SU-DHL-6 (cell line): ENCODE data around the gene DAPK2.

Experiments used
- H2AFZ ChIP-seq: fragments of 200-600 bp; sonication (generic); 2 replicates; pipeline ENCODE4 v1.6.1; 2014; ENCODE audit warnings: low read depth, mild to moderate bottlenecking, moderate library complexity, mixed read lengths, antibody characterized with exemption, low read length; ENCODE audit not compliant: severe bottlenecking
- H3F3A ChIP-seq: fragments of 200-600 bp; shearing (Covaris generic); 2 replicates; pipeline ENCODE4 v1.6.0; 2016; ENCODE audit warnings: antibody characterized with exemption, mild to moderate bottlenecking; ENCODE audit not compliant: insufficient read depth
- H3K27ac ChIP-seq: fragments of 200-600 bp; sonication (generic); 2 replicates; pipeline ENCODE4 v1.5.1; 2016; ENCODE audit warnings: low read depth, mild to moderate bottlenecking, low read length, moderate library complexity, mixed read lengths
- H3K27me3 ChIP-seq: fragments of 200-600 bp; sonication (generic), shearing (Covaris generic); 2 replicates; pipeline ENCODE4 v1.6.0; 2014; ENCODE audit warnings: mild to moderate bottlenecking, low read length
- H3K36me3 ChIP-seq: fragments of 200-600 bp; sonication (generic); 2 replicates; pipeline ENCODE4 v1.6.1; 2014; ENCODE audit warnings: mild to moderate bottlenecking, low read length, mixed read lengths
- H3K4me2 ChIP-seq: fragments of 300-600, 200-600 bp; shearing (Covaris generic), sonication (generic); 2 replicates; pipeline ENCODE4 v1.6.0; 2014; ENCODE audit warnings: low read length, low read depth, mild to moderate bottlenecking; ENCODE audit not compliant: poor library complexity, severe bottlenecking
- H3K4me3 ChIP-seq: fragments of 200-600 bp; sonication (generic); 2 replicates; pipeline ENCODE4 v1.5.1; 2014; ENCODE audit warnings: antibody characterized with exemption, low read length, mild to moderate bottlenecking, mixed read lengths; ENCODE audit not compliant: insufficient read depth, poor library complexity, severe bottlenecking
- H3K79me2 ChIP-seq: fragments of 200-600 bp; sonication (generic); 2 replicates; pipeline ENCODE4 v1.6.1; 2014; ENCODE audit warnings: mild to moderate bottlenecking, low read length, moderate library complexity; ENCODE audit not compliant: insufficient read depth
- H3K9ac ChIP-seq: fragments of 200-600 bp; sonication (generic); 2 replicates; pipeline ENCODE4 v1.7.0; 2014; ENCODE audit warnings: mild to moderate bottlenecking, low read length
- H3K9me2 ChIP-seq: fragments of 200-600 bp; sonication (generic); replicated peaks from 2 replicates; pipeline ENCODE4 v1.6.1; 2014; ENCODE audit warnings: low read length; ENCODE audit not compliant: insufficient read depth
- H3K9me3 ChIP-seq: fragments of 200-600 bp; sonication (generic); 2 replicates; pipeline ENCODE4 v1.6.1; 2014; ENCODE audit warnings: low read length, mixed read lengths; ENCODE audit not compliant: insufficient read depth
- H4K20me1 ChIP-seq: fragments of 200-600 bp; sonication (generic); 2 replicates; pipeline ENCODE4 v1.6.1; 2014; ENCODE audit warnings: low read depth, mild to moderate bottlenecking, antibody characterized with exemption, low read length, moderate library complexity, mixed read lengths
- EZH2phosphoT487 ChIP-seq: fragments of 200-600 bp; sonication (generic), shearing (Covaris generic); conservative IDR thresholded peaks from 2 replicates; pipeline ENCODE4 v1.6.1; 2018; ENCODE audit warnings: mild to moderate bottlenecking, antibody characterized with exemption, low read length, moderate library complexity, mixed read lengths
- TF ChIP-seq, protein P1 (sequence below): fragments of 200-600 bp; sonication (generic); IDR thresholded peaks from one replicate; pipeline ENCODE4 v1.5.1; 2017; ENCODE audit warnings: antibody characterized with exemption, mild to moderate bottlenecking, low read length, moderate library complexity; ENCODE audit not compliant: insufficient read depth, poor library complexity, severe bottlenecking

Gene DAPK2

DNA sequence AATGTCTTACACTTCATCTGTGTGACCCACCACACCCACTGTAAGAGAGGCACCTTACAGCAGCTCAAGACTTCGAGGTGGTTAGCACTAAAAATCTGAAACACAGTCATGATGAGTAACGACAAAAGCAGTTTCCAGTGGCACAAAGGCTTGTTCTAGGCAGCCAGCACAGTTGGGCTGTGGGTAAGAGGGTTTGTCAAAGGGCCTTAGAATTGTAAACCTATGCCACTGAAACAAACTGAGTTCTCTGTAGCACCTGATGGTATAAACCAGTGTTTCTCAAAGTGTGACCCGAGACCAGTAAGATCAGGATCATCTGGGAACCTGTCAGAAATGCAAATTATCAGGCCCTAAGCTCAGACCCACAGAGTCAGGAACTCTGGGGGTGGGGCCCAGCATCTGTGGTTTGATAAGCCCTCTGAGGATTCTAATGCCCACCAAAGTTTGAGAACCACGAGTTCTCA is 36.5 kb downstream of the DAPK2 start:
- TF ChIP-seq, protein P1, sequence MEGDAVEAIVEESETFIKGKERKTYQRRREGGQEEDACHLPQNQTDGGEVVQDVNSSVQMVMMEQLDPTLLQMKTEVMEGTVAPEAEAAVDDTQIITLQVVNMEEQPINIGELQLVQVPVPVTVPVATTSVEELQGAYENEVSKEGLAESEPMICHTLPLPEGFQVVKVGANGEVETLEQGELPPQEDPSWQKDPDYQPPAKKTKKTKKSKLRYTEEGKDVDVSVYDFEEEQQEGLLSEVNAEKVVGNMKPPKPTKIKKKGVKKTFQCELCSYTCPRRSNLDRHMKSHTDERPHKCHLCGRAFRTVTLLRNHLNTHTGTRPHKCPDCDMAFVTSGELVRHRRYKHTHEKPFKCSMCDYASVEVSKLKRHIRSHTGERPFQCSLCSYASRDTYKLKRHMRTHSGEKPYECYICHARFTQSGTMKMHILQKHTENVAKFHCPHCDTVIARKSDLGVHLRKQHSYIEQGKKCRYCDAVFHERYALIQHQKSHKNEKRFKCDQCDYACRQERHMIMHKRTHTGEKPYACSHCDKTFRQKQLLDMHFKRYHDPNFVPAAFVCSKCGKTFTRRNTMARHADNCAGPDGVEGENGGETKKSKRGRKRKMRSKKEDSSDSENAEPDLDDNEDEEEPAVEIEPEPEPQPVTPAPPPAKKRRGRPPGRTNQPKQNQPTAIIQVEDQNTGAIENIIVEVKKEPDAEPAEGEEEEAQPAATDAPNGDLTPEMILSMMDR: no peak
- no peak for TF ChIP-seq EZH2phosphoT487
- Histone ChIP-seq H3K4me2 (no peak overlapping the region), H3K9ac (no peak overlapping the region)

GRCh38 chr15:64009241-64009640 is 37.0 kb downstream of the DAPK2 start:
- H3K9ac ChIP-seq: no peak overlapping the region

More for the DNA sequence above, 36.5 kb downstream of the DAPK2 start:
- Histone ChIP-seq H2AFZ (no peak overlapping the region), H3K79me2 (no peaks in the 10 kb centered on the region), H3F3A (no peaks in the 10 kb centered on the region), H3K36me3 (no peaks in the 10 kb centered on the region), H3K9me3 (no peaks in the 10 kb centered on the region), H3K9me2 (no peaks in the 10 kb centered on the region), H3K4me3 (no peak overlapping the region), H3K27me3 (no peaks in the 10 kb centered on the region), H3K27ac (no peak overlapping the region), H4K20me1 (no peaks in the 10 kb centered on the region)

DNA sequence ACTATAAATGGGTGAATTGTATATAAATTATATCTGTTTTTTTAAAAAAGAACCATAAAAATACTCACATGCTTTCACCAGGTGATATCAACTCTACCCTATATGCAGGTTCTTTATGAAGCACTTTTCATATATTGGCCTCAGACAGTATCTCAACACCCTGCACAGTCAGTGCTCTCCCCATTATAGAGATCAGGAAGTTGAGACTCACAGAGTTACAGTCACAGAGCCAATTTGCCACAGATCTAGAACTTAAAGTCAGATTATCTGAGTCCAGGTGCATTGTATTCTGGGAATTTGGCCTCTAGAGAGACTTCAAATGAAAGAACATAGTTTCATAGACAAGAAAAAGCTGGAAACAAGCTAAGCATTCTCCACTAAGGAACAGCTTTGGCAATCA is 38.1 kb downstream of the DAPK2 start:
- H3K9ac ChIP-seq: no peak overlapping the region
- H3K9me3 ChIP-seq: no peaks in the 10 kb centered on the region
- no peaks in the 10 kb centered on the region for H3K9me2 ChIP-seq
- H3K27me3 ChIP-seq: no peaks in the 10 kb centered on the region
- H3K27ac ChIP-seq: no peak overlapping the region
- H3K4me2 ChIP-seq: no peak overlapping the region
- H3K36me3 ChIP-seq: no peaks in the 10 kb centered on the region
- no peaks in the 10 kb centered on the region for H3K79me2 ChIP-seq
- no peaks in the 10 kb centered on the region for H3F3A ChIP-seq
- H2AFZ ChIP-seq: no peak overlapping the region
- H3K4me3 ChIP-seq: no peak overlapping the region
- no peaks in the 10 kb centered on the region for H4K20me1 ChIP-seq
- no peak for TF ChIP-seq EZH2phosphoT487
- TF ChIP-seq, protein P1: no peak

More at GRCh38 chr15:64009241-64009640, 37.0 kb downstream of the DAPK2 start:
- Histone ChIP-seq H3K9me3 (no peaks in the 10 kb centered on the region), H3F3A (no peaks in the 10 kb centered on the region), H3K27me3 (no peaks in the 10 kb centered on the region), H4K20me1 (no peaks in the 10 kb centered on the region), H3K4me2 (no peak overlapping the region), H3K9me2 (no peaks in the 10 kb centered on the region), H3K79me2 (no peaks in the 10 kb centered on the region), H3K4me3 (no peak overlapping the region), H3K27ac (no peak overlapping the region), H3K36me3 (no peaks in the 10 kb centered on the region), H2AFZ (no peak overlapping the region)
- TF ChIP-seq, protein P1: no peak
- TF ChIP-seq EZH2phosphoT487: no peak
